ENCODE measurements around the gene SEC23A. TPM values are rescaled to one million over a fixed set of nuclear protein-coding genes. Genes with fewer than 3 reads are reported as not detected.
"Not testable (repeated sequence)": the region's sequence is repeated elsewhere in the genome, so short reads cannot be mapped to it uniquely, and the experiment has no call there.

The SEC23A gene
- total and polyA plus RNA-seq, 11 donors: 14.1 to 116 (median 82.5) TPM

- Histone ChIP-seq H3K4me3 (no peak overlapping the region), H3K27me3 (no peaks in the 10 kb centered on the region), H3K9me3 (no peaks in the 10 kb centered on the region), H3K27ac (no peak overlapping the region), H3K4me1 (peaks cover 0 to 4% (median 0%) of the 10 kb centered on the region in 12 donors), H3K36me3 (no peaks in the 10 kb centered on the region)
- peak in 1 of 5 donors; percentile 16 for DNase-seq
- peak; percentile 67 to 92 (median 80) for TF ChIP-seq CTCF (IDR thresholded peaks at IDR 0.05)
- TF ChIP-seq POLR2A (IDR thresholded peaks at IDR 0.05): no peak
- no peak for ATAC-seq
- 25 to 39% (median 31%) methylated on average over 5 of the region's 5 CpGs for WGBS, 4 donors
- intact Hi-C loops (cut with DNase I): loop anchor here (2.0 to 10.0 kb wide), 8 partner anchors 141 to 1113 kb away; no protein-coding TSS in a partner anchor
Measured at GRCh38 chr14:39015360-39015961, 87.6 kb downstream of the SEC23A start.

- Histone ChIP-seq H3K36me3 (no peaks in the 10 kb centered on the region), H3K27ac (no peak overlapping the region), H3K27me3 (no peaks in the 10 kb centered on the region), H3K4me1 (peaks cover 0 to 4% (median 0%) of the 10 kb centered on the region in 12 donors), H3K9me3 (no peaks in the 10 kb centered on the region), H3K4me3 (no peak overlapping the region)
- TF ChIP-seq CTCF (IDR thresholded peaks at IDR 0.05): no peak
- TF ChIP-seq POLR2A (IDR thresholded peaks at IDR 0.05): no peak
- intact Hi-C loops (cut with DNase I): loop anchor here (2.0 to 10.0 kb wide), 8 partner anchors 140 to 1112 kb away; no protein-coding TSS in a partner anchor
- no peak for DNase-seq
- ATAC-seq: no peak
- WGBS, 4 donors: 63 to 78% (median 77%) methylated on average over 1 of the region's 1 CpG
Measured at GRCh38 chr14:39014460-39014859, 88.6 kb downstream of the SEC23A start.

- WGBS, 4 donors: 75 to 89% (median 78%) methylated on average over 1 of the region's 1 CpG
- not testable (repeated sequence) for DNase-seq, H3K4me1 ChIP-seq, H3K9me3 ChIP-seq, ATAC-seq, H3K36me3 ChIP-seq, H3K4me3 ChIP-seq, H3K27me3 ChIP-seq, H3K27ac ChIP-seq
- intact Hi-C loops (cut with DNase I): loop anchor here in 2 of 10 donors (5.0 to 10.0 kb wide), 2 partner anchors 134 to 1102 kb away; no protein-coding TSS in a partner anchor
Measured at GRCh38 chr14:39008965-39009364, 94.1 kb downstream of the SEC23A start.

- no peak for ATAC-seq
- H3K27me3 ChIP-seq: no peaks in the 10 kb centered on the region
- peaks cover 0 to 6% (median 0%) of the 10 kb centered on the region in 12 donors for H3K4me1 ChIP-seq
- no peak overlapping the region for H3K27ac ChIP-seq
- DNase-seq: no peak
- intact Hi-C loops (cut with DNase I): loop anchor here in 2 of 10 donors (5.0 to 10.0 kb wide), 2 partner anchors 132 to 1100 kb away; no protein-coding TSS in a partner anchor
- no peaks in the 10 kb centered on the region for H3K36me3 ChIP-seq
- no peak for TF ChIP-seq CTCF (IDR thresholded peaks at IDR 0.05)
- TF ChIP-seq POLR2A (IDR thresholded peaks at IDR 0.05): no peak
- 74 to 80% (median 77%) methylated on average over 4 of the region's 4 CpGs for WGBS, 4 donors
- H3K4me3 ChIP-seq: no peak overlapping the region
- no peaks in the 10 kb centered on the region for H3K9me3 ChIP-seq
Measured at GRCh38 chr14:39006721-39007410, 96.2 kb downstream of the SEC23A start.

All from heart left ventricle (tissue), 16 donors.